GM21360 (cell line): ENCODE data around the gene INTS6L.
A peak's percentile ranks its signal among the peaks of the same experiment; 100 is the strongest.

Source experiments
- ATAC-seq: cut with Tn5 transposase; IDR thresholded peaks from one replicate; pipeline ENCODE4 v1.9.1; 2021; ENCODE audit warnings: mild to moderate bottlenecking, moderate library complexity; ENCODE audit not compliant: unreplicated experiment

INTS6L gene, protein sequence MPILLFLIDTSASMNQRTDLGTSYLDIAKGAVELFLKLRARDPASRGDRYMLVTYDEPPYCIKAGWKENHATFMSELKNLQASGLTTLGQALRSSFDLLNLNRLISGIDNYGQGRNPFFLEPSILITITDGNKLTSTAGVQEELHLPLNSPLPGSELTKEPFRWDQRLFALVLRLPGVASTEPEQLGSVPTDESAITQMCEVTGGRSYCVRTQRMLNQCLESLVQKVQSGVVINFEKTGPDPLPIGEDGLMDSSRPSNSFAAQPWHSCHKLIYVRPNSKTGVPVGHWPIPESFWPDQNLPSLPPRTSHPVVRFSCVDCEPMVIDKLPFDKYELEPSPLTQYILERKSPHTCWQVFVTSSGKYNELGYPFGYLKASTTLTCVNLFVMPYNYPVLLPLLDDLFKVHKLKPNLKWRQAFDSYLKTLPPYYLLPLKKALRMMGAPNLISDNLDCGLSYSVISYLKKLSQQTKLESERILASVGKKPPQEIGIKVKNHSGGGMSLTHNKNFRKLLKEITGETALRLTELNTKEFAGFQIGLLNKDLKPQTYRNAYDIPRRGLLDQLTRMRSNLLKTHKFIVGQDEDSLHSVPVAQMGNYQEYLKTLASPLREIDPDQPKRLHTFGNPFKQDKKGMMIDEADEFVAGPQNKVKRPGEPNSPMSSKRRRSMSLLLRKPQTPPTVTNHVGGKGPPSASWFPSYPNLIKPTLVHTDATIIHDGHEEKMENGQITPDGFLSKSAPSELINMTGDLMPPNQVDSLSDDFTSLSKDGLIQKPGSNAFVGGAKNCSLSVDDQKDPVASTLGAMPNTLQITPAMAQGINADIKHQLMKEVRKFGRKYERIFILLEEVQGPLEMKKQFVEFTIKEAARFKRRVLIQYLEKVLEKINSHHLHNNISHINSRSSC

DNA sequence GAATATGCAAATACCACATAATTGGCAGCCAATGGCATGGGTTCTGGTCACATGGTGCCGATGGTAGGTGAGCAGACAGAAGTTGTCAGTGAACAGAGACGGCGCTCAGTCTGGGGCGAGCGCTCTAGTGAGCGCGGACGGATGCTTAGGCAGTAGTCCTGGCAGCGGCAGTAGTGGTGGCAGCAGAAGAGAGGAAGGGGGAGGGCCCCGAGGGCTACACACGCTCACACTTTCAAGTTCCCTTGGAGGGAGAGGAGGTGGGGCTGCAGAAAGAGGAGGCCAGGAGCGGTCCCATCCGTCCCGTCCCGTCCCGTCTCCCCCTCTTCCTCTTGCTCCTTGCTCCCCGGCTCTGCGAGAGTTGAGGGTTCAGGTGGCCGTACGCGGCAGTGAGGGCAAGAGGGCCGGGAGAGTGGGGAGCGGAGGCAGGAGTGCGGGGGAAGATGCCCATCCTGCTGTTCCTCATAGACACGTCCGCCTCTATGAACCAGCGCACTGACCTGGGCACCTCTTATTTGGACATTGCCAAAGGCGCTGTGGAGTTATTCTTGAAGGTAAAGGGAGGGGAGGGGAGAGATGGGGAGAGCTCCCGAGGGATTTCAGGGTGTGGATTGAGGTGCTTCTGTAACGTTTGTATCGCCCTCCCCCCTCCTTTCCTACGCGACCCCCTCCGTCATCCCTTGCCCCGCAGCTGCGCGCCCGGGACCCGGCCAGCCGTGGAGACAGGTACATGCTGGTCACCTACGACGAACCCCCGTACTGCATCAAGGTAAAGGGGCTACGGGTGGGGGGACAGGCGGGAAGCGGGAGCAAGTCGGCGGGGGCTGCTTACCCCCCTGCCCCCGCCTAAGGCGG lies at the start of gene INTS6L:
TSS of gene INTS6L (plus strand) at position 108 of the 852 bp plus-strand sequence. CDS start at position 441, 333 bp downstream.
- peak; percentile 79 for ATAC-seq

DNA sequence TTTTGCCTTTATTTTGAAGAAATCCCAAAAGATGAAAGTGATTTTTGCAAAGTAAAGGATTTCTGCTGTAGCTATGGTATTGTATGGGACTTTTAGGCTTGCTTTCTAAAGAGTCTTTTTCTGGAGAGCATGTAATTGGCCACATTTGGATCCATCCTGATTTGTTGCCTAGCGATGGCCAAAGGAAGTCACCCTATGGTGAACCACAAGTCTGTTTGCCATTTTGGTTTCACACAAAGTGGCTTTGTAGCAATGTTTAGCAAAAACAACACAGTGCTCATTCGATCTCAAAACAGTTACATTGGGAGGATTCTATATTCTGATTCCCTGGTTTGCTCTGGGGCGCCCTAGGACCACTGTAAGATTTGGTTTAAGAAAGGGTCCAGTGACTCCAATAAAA lies 44.1 kb upstream of the INTS6L start:
- no peak for ATAC-seq

DNA sequence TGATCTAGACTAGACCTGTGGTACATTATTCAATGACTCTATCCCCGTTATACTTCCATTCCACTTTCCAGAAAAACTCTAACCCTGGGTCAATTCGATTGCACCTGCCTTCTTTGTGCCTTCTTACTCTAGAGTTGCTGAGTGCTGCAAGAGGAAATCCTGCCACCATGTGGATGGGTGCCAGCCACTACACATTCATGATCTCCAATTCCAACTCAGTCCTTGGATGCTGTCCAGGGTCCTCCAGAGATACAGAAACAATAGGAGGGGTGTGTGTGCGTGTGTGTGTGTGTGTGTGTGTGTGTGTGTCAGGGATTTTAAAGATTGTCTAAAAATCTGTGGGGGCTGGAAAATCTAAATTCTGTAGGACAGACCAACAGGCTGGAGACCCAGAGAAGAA lies 42.9 kb upstream of the INTS6L start:
- ATAC-seq: no peak

DNA sequence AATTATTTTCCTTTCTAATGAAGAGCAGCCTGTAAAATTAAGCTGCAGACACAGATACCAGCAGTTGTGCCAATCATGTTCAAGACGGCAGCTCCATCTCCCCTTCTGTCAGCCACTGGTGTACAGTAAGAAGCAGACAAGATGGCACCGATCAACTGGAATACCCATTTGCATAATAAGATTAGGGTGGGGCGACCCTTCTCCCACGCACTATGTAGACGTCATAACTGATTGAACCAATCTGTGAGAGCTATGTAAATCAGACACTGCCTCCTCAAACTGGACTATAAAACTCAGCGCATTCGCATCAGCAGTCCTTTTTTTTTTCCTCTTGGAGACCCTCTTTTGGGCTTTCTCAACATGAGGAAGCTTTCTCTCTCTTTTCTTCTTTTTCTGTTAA lies 40.4 kb upstream of the INTS6L start:
- ATAC-seq: no peak

DNA sequence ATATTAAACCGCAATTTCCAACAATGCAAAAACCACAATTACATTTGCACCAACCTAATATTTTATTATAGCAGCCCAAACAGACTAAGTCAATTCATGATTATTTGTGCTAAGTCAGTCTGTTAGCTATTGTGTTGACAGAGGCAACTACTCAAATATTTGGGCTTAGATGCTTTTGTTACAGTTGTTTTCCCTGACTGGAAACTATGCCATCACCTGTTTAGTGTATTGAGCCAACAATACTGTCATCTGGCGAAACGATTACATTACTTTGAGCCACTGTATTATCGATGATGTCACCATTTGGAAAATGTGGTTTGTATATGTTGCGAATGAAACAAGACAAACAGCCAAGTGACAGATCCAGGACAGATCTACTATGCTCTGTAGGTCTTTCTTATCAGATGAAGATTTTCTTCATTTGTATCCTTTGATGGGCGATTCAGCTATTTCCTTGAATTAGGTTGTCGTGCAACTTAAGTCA lies 38.7 kb upstream of the INTS6L start:
- no peak for ATAC-seq

DNA sequence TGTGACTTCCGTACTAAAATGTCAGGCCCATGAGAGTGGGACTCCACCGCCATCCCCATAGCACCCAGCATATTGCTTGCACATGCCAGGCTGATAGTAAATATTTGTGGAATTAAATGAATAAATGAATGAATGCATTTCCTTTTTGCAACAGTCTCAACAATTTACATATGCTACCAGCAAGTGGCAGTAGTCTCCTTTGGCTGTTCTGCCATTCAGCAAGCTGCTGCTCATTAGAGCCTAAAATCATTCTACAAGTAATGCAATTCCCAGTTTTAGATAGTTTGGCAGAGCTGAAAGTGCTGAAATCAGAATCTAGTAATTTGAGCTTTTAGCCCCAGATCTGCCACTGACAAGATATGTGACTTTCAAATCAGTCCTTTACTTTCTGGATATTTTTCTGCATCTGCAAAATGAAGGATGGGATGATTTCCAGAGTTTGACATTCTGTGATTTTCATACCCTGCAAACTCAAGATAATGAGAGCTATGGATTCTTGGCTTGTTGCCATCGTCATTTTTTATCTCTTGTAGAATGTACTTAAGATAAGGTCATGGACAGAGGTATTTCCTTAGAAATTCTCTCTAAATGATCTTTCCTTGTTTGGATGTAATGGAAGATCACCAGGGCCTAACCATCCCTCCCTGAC lies 35.7 kb upstream of the INTS6L start:
- ATAC-seq: no peak

DNA sequence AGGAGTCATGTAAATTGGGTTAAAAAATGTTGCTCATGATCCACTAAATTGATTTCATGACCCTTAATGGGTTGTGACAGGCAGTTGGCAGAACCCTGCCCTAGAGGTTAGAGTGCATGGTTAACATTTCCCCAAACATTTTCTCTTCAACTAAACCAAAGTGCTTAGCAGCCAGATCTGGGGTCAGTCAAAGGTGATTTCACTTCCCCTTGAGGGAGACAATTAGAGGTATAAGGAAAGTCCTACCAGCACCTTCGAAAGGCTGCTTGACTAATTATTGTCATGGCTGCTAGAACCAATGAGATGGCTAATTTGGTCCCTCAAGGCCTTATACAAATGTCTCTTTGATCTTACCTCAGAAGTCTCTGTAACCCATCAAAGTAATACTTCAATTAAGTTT lies 30.9 kb upstream of the INTS6L start:
- ATAC-seq: peak; percentile 75

DNA sequence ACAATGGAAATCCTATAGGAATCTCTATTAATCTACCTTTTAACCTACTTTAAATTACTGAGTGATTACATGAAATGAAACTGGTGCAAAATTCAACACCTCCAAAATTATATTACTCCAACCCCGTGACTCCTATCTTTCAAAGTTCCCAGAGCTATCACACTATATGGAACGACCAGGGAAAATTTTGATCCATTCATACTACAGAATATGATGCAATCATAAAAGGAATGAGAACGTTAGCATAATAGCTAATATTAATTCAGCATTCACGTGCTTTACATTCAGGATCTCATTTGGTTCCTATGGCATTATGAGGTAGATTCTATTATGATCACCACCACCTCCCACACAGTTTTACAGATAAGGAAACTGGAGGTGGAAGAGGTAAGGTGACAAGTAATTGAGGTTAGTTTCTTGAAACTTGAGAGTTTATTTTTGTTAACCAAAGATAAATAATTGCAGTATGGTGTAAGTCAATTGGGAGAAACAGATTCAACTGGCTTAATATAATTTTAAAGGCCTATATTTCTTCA lies 29.4 kb upstream of the INTS6L start:
- no peak for ATAC-seq

DNA sequence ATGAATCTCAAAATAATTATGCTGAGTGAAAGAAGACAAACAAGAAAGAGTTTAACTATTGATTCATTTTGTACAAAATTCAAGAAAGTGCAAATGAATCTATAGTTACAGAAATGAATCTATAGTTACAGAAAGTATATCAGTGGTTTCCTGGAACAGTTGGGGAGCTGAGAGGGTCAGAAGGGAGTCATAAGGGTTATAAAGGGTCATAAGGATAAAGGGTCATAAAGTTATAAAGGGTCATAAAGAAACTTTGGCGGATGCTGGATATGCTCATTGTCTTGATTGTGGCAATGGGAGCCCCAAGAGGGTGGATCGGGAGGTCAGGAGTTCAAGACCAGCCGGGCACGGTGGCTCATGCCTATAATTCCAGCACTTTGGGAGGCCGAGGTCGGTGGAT lies 26.0 kb upstream of the INTS6L start:
- ATAC-seq: no peak

DNA sequence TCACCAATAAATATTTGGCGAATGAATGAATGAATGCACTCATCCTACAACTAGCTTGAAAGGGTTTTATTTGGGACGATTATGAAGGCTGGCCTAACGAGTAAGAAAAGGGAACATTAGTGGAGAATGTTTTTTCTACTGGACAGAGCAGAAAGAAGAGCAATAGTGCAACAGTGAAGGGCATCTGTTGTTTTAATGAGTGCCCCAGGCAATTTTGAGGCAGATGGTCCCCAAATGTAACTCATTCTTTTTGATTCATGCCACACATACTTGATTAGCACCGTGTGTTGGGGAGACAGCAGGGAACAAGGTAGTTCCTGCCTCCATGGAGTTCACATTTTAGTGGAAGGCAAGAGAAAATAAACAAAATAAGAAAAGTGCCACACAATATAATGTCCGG lies 22.7 kb upstream of the INTS6L start:
- ATAC-seq: no peak

DNA sequence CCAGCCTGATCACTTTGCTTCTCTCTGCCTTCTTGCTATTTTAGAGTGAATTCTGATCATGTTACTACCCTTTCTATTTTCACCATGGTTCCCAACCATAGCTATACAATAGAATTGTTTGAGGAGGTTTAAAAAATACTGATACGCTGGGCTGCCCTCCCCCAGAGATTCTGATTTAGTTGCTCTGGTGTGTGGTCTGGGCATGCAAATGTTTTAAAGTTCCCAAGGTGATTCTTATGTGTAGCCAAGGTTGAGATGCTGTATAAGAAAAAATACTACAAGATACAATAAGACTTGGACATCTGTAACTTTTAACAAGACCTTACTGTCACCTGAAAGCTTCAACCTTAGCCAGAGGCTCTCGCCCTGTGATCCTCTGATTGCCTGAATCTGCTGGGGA lies 22.2 kb upstream of the INTS6L start:
- ATAC-seq: no peak

DNA sequence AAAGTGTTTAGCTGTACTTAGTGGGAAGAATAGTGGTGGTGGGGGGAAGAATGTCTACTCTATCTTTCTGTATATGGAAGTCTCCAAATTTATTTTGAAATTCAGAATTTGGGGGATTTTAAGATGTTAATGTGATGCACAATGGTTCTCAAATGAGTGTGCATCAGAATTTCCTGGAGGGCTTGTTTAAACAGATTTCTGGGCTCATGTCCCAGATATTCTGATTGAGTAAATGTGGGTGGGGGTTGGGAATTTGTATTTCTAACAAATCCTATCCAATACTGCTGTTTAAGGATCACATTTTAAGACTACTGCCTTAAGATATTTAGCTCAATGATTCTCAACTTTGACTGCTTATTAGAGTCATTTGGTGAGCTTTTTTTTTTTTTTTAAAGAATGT lies 15.1 kb upstream of the INTS6L start:
- no peak for ATAC-seq

DNA sequence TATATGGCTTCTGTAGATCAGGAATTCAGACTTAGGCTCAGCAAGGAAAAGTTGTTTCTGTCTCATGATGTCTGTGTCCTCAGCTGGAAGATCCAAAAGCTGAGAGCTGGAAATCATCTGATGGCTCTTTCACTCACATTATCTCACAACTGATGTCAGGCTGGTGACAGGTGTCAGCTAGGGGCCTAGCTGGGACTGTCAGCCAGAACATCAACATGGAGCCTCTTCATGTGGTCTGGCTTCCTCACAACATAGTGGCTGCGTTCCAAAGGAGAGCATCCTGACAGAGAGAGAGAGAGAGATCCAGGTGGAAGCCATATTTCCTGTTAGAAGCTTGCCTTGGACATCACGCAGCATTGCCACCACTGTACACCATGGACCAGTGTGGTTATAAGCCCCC lies 10.6 kb upstream of the INTS6L start:
- ATAC-seq: no peak

DNA sequence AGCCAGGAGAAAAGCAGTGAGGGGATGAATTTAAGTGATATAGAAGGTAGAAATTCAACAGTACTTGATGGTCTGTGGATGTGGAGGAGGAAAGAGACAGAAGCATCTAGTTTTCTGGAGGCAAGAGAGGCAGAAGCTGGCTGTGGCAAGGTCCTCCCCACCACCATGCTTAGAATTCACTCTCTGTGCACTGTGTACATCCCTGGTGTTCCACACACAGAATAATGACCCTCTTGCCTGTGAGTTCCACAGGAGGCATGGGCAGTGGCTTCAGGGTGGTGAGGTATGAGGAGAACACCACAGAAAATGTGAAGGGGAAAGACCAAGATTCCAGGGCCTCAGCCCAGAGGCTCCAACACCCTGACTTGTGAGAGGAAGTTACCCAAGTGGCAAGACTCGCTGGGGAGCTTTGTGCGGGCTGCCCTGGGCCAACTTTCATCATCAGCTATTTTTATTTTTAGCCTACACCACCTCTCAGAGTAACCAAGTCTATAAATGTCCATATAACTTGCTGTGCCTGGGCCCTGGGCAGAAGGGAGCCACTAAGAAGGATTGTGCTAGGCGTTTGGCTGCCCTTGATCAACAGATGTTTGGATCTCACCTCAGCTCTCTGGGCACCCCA lies 7.8 kb upstream of the INTS6L start:
- ATAC-seq: peak; percentile 55

DNA sequence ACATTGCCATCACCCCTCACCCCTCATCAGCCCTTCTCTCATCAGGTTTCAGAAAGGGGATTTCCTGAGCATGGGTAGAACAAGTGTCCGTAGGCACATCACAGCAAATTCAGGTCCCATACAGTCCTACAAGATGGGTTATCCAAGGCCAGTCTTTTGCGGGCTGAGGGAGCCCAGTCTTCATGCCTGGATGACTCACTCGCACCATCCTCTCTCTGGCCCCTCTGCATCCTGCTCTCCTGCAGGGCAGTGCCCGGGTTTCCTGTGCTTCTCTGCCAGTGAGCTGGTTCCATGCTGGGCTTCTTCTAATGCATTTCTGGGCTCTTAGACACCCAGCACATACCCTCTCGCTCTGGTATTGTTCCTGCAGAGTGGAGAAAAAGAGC lies 7.3 kb upstream of the INTS6L start:
- ATAC-seq: peak; percentile 36

DNA sequence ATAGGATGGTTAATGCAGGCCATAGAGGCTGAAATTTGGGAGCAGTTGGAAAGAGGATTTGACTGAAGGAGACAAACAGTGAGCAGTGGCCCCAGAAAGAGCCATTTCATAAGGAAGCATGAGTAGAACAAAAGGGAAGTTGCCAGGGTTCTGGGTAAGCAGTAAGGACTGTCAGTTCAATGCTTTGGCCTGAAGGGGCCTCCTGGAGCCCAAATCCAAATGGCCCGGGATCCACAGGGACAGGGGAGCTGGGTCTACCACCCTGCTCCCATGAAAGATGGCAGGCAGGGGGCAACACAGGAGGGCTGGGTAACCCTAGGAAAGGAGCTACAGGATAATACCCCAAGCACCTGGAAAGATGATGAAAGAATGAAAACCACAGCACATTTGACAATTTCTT lies 4.1 kb upstream of the INTS6L start:
- no peak for ATAC-seq

DNA sequence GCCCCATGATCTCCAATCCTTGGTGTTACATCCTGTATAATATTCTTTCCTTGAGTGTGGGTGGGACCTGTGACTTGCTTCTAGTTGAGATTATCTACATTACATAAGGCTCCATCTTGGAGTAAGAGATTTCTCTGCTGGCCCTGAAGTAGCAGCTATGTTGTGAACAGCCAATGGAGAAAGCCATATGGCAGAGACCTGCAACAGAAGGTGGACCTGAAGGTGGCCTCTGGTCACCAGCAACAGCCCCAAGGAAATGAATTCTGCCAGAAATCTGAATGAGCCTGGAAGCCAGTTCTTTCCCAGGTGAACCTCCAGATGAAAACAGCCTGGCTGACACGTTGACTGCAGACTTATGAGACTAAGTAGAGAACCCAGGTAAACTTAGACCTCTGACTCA lies 2.3 kb upstream of the INTS6L start:
- no peak for ATAC-seq

DNA sequence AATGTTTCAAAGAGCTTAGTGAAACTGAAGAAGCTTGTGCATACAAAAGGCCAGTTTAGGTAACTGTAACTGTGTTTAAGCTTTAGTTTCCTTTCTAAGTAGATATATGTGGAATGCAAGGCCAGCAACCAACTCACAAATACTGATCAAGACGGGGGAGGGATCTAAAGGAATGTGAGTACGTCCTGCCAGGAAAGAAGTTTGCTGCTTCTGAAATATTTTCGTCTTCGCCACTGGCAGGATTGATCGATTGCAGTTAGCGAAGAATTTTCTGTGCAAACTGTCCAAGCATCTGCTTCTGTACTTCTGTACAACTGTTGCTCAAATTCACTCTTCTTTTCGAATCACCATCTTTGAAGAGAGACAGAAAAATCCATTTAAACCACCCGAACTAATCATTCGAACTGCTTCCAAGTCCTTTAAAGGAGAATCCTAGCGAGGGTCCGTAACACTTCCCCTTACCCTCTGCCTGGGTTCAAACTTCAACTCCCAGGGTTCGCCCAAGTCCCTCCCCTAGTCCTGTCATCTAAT lies 373 bp upstream of the INTS6L start:
- no peak for ATAC-seq

DNA sequence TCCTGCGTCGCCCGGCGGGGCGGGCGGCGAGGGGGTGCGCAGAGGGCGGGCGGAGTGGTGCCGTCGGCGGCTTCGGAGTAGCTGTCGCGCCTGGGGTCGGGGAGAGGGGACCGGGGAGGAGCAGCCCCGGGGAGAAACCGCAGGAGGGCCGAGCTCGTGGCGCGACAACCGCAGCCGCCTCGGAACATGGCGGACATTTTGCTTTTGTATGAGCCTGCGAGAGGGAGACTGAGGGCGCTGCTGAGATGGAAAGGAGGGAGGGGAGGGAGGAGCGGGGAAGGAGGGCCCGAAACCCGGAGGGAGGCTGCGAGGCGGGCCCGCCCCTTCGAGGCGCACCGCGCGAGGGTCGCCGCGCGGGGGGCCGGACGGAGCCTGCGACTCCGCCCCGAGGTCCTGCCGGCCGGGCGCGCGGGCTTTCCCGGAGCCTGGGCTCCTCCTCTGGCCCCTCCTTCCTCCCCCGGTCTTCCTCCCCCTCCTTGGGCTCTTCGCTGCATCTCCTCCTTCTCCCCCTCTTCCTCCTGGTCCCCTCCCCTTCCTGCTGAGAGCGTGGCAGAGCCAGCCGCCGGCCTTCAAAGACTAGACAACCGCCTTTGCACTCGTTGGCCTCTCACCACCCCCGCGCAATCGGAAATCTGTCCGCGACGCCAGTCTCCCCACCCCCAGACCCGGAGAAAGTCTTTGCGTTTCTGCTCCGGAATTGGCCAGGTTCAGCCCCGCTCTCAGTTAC lies 1.1 kb downstream of the INTS6L start:
- peak; percentile 61 for ATAC-seq
